Neural cell (in vitro differentiated cells): Measurements from ENCODE around the gene UROC1. TPM values are rescaled to one million over a fixed set of nuclear protein-coding genes. Genes with fewer than 3 reads are reported as not detected.

ENCODE experiments used
- H2AFZ ChIP-seq: fragments of 200-600, 300-800 bp; sonication (generic), shearing (Covaris generic); 2 replicates; pipeline ENCODE4 v1.6.0; 2014; ENCODE audit warnings: low read depth, mild to moderate bottlenecking, antibody characterized with exemption, low read length, moderate library complexity
- H3F3A ChIP-seq: fragments of 200-600 bp; shearing (Covaris generic); 2 replicates; pipeline ENCODE4 v1.6.1; 2016; ENCODE audit warnings: mild to moderate bottlenecking, moderate library complexity, mixed read lengths, antibody characterized with exemption, low read length; ENCODE audit not compliant: insufficient read depth, poor library complexity, severe bottlenecking
- H3K27ac ChIP-seq: fragments of 200-600, 300-800 bp; sonication (generic), shearing (Covaris generic); 2 replicates; pipeline ENCODE4 v1.5.1; 2014; ENCODE audit warnings: mild to moderate bottlenecking, low read length, moderate library complexity
- H3K27me3 ChIP-seq: fragments of 300-800, 200-600 bp; sonication (generic), shearing (Covaris generic); 2 replicates; pipeline ENCODE4 v1.6.0; 2014; ENCODE audit warnings: mild to moderate bottlenecking, low read depth, low read length, moderate library complexity; ENCODE audit not compliant: insufficient read depth
- H3K36me3 ChIP-seq: fragments of 300-800, 200-600 bp; sonication (generic), shearing (Covaris generic); 2 replicates; pipeline ENCODE4 v1.5.1; 2014; ENCODE audit warnings: mild to moderate bottlenecking, antibody characterized with exemption, low read length, moderate library complexity; ENCODE audit not compliant: insufficient read depth
- H3K4me2 ChIP-seq: fragments of 300-800, 200-600 bp; sonication (generic), shearing (Covaris generic); 2 replicates; pipeline ENCODE4 v1.6.0; 2014; ENCODE audit warnings: mild to moderate bottlenecking, low read length
- H3K4me3 ChIP-seq: fragments of 300-800, 200-600 bp; sonication (generic), shearing (Covaris generic); 2 replicates; pipeline ENCODE4 v1.5.1; 2014; ENCODE audit warnings: mild to moderate bottlenecking, low read length, moderate library complexity
- H3K79me2 ChIP-seq: fragments of 200-600 bp; shearing (Covaris generic); replicated peaks from 2 replicates; pipeline ENCODE4 v1.6.0; 2014; ENCODE audit warnings: mild to moderate bottlenecking, low read length, moderate library complexity; ENCODE audit not compliant: insufficient read depth
- H3K9ac ChIP-seq: fragments of 300-800, 200-600 bp; sonication (generic), shearing (Covaris generic); 2 replicates; pipeline ENCODE4 v1.6.1; 2016; ENCODE audit warnings: mild to moderate bottlenecking, low read length, mixed read lengths
- H3K9me2 ChIP-seq: fragments of 200-600 bp; shearing (Covaris generic); 2 replicates; pipeline ENCODE4 v1.6.1; 2016; ENCODE audit warnings: mild to moderate bottlenecking, low read length, mixed read lengths; ENCODE audit not compliant: insufficient read depth
- H3K9me3 ChIP-seq: fragments of 200-600, 300-800 bp; sonication (generic), shearing (Covaris generic); 2 replicates; pipeline ENCODE4 v1.6.1; 2016; ENCODE audit warnings: mild to moderate bottlenecking, mixed run types, low read length, moderate library complexity, mixed read lengths
- H4K20me1 ChIP-seq: fragments of 200-600 bp; shearing (Covaris generic); 2 replicates; pipeline ENCODE4 v1.6.1; 2016; ENCODE audit warnings: mild to moderate bottlenecking, mixed run types; ENCODE audit not compliant: insufficient read depth
- CTCF ChIP-seq: fragments of 450-650 bp; IDR thresholded peaks from 2 replicates; pipeline ENCODE4 v1.5.1; 2014; ENCODE audit warnings: antibody characterized with exemption, mild to moderate bottlenecking, moderate library complexity; ENCODE audit not compliant: poor library complexity, severe bottlenecking
- EP300 ChIP-seq: fragments of 450-650 bp; conservative IDR thresholded peaks from 2 replicates; pipeline ENCODE4 v1.6.1; 2014; ENCODE audit warnings: antibody characterized with exemption, mild to moderate bottlenecking, moderate library complexity; ENCODE audit not compliant: poor library complexity, severe bottlenecking
- EZH2 ChIP-seq: fragments of 200-600, 300-800 bp; shearing (Covaris generic), sonication (generic); IDR thresholded peaks from 2 replicates; pipeline ENCODE4 v1.6.1; 2014; ENCODE audit warnings: antibody characterized with exemption, low read length, borderline replicate concordance, mild to moderate bottlenecking; ENCODE audit not compliant: insufficient read depth, poor library complexity, severe bottlenecking
- MXI1 ChIP-seq: fragments of 450-650 bp; conservative IDR thresholded peaks from 2 replicates; pipeline ENCODE4 v1.6.1; 2014; ENCODE audit warnings: antibody characterized with exemption, mild to moderate bottlenecking; ENCODE audit not compliant: poor library complexity, severe bottlenecking
- POLR2AphosphoS5 ChIP-seq: IDR thresholded peaks from 2 replicates; pipeline ENCODE4 v1.6.1; 2012
- RAD21 ChIP-seq: fragments of 450-650 bp; conservative IDR thresholded peaks from 2 replicates; pipeline ENCODE4 v1.6.1; 2014; ENCODE audit warnings: antibody characterized with exemption, mild to moderate bottlenecking, moderate library complexity
- REST ChIP-seq: IDR thresholded peaks from 2 replicates; pipeline ENCODE4 v1.6.1; 2012; ENCODE audit warnings: borderline replicate concordance
- SMC3 ChIP-seq: fragments of 450-650 bp; conservative IDR thresholded peaks from 2 replicates; pipeline ENCODE4 v1.6.1; 2014; ENCODE audit warnings: antibody characterized with exemption, mild to moderate bottlenecking, moderate library complexity; ENCODE audit not compliant: poor library complexity
- TAF1 ChIP-seq: IDR thresholded peaks from 2 replicates; pipeline ENCODE4 v1.6.1; 2012; ENCODE audit warnings: low read depth
- polyA plus RNA-seq: library from polyadenylated mRNA; depleted of rRNA; stranded (reverse); fragments of >200 nt; gene quantifications from 2 replicates; pipeline ENCODE4 v1.2.3, GENCODE V29; 2014

The UROC1 gene
- polyA plus RNA-seq, 1 donor from 2014 or later: not detected

- Histone ChIP-seq H3K9ac (no peak overlapping the region), H3K9me2 (no peaks in the 10 kb centered on the region), H3K27me3 (no peaks in the 10 kb centered on the region), H3K9me3 (no peaks in the 10 kb centered on the region), H4K20me1 (no peaks in the 10 kb centered on the region), H3K4me2 (no peak overlapping the region), H3K4me3 (no peak overlapping the region), H2AFZ (no peak overlapping the region), H3K27ac (no peak overlapping the region), H3K79me2 (no peaks in the 10 kb centered on the region), H3F3A (no peaks in the 10 kb centered on the region), H3K36me3 (no peaks in the 10 kb centered on the region)
- TF ChIP-seq TAF1: no peak
- no peak for TF ChIP-seq EP300
- no peak for TF ChIP-seq CTCF
- no peak for TF ChIP-seq RAD21
- no peak for TF ChIP-seq REST
- TF ChIP-seq POLR2AphosphoS5: no peak
Observed at GRCh38 chr3:126501736-126502135, 15.8 kb downstream of the UROC1 start.

- no peak overlapping the region for H3K27ac ChIP-seq
- no peaks in the 10 kb centered on the region for H3K79me2 ChIP-seq
- no peaks in the 10 kb centered on the region for H3K27me3 ChIP-seq
- H3K9ac ChIP-seq: no peak overlapping the region
- TF ChIP-seq MXI1 (no peak), EP300 (no peak), TAF1 (no peak), EZH2 (no peak), REST (no peak), SMC3 (no peak), CTCF (no peak), RAD21 (no peak), POLR2AphosphoS5 (no peak)
- H2AFZ ChIP-seq: no peak overlapping the region
- no peaks in the 10 kb centered on the region for H3K9me3 ChIP-seq
- H3K4me3 ChIP-seq: no peak overlapping the region
- no peaks in the 10 kb centered on the region for H3K36me3 ChIP-seq
- H3K4me2 ChIP-seq: no peak overlapping the region
- H3F3A ChIP-seq: no peaks in the 10 kb centered on the region
- H4K20me1 ChIP-seq: no peaks in the 10 kb centered on the region
- no peaks in the 10 kb centered on the region for H3K9me2 ChIP-seq
Observed at GRCh38 chr3:126501054-126501453, 16.5 kb downstream of the UROC1 start.
